SK-N-SH (cell line): ENCODE data around the gene PRMT2.

Experiments used
- CHD2 ChIP-seq: fragments of 150-350 bp; IDR thresholded peaks from 2 replicates; pipeline ENCODE4 v1.6.1; 2018; ENCODE audit warnings: low read length; ENCODE audit not compliant: partially characterized antibody
- CTCF ChIP-seq: fragments of 200-600 bp; sonication (generic); IDR thresholded peaks from 2 replicates; pipeline ENCODE4 v1.6.1; 2017; ENCODE audit warnings: antibody characterized with exemption, mild to moderate bottlenecking, moderate library complexity
- EZH2phosphoT487 ChIP-seq: fragments of 200-600 bp; sonication (generic); IDR thresholded peaks from 2 replicates; pipeline ENCODE4 v1.6.1; 2017; ENCODE audit warnings: low read depth, mixed run types, mild to moderate bottlenecking, antibody characterized with exemption, moderate library complexity, borderline replicate concordance
- POLR2AphosphoS5 ChIP-seq: IDR thresholded peaks from 2 replicates; pipeline ENCODE4 v1.6.1; 2012; ENCODE audit warnings: low read depth, low read length
- RCOR1 ChIP-seq: fragments of 150-350 bp; IDR thresholded peaks from 2 replicates; pipeline ENCODE4 v1.6.1; 2017; ENCODE audit warnings: antibody characterized with exemption, low read length
- TF ChIP-seq, protein P1 (sequence below): IDR thresholded peaks from 2 replicates; pipeline ENCODE4 v1.6.1; 2012; ENCODE audit warnings: mild to moderate bottlenecking, low read depth, low read length, moderate library complexity

DNA sequence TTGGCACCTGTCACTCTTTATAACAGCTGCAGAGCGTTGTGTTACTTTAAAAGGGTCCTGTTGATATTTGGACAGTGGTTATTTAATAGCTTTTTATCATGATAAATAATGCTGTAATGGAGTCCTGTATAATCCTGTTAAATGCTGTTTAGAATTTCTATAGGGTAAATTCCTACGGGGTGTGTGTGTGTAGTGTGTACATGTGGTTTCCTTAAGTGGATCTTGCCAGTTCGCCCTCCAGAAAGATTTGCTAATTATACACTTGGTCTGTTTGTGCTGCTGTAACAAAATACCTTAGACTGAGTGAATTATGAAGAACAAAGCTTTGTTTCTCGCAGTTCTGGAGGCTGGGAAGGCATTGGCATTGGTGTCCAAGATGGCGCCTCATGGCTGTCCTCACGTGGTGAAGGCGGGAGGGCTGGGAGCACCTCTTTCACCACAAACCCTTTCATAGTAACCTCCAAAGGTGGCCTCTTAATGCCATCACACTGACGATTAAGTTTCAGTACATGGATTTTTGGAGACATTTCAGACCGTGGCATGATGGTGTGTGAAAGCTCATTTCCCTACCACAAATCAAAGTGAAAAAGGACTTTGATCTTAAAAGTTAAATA is 11.2 kb downstream of the PRMT2 start:
- TF ChIP-seq CTCF = no peak
- no peak for TF ChIP-seq POLR2AphosphoS5
- TF ChIP-seq CHD2 = no peak
- no peak for TF ChIP-seq RCOR1
- TF ChIP-seq EZH2phosphoT487 = no peak
- TF ChIP-seq, protein P1, sequence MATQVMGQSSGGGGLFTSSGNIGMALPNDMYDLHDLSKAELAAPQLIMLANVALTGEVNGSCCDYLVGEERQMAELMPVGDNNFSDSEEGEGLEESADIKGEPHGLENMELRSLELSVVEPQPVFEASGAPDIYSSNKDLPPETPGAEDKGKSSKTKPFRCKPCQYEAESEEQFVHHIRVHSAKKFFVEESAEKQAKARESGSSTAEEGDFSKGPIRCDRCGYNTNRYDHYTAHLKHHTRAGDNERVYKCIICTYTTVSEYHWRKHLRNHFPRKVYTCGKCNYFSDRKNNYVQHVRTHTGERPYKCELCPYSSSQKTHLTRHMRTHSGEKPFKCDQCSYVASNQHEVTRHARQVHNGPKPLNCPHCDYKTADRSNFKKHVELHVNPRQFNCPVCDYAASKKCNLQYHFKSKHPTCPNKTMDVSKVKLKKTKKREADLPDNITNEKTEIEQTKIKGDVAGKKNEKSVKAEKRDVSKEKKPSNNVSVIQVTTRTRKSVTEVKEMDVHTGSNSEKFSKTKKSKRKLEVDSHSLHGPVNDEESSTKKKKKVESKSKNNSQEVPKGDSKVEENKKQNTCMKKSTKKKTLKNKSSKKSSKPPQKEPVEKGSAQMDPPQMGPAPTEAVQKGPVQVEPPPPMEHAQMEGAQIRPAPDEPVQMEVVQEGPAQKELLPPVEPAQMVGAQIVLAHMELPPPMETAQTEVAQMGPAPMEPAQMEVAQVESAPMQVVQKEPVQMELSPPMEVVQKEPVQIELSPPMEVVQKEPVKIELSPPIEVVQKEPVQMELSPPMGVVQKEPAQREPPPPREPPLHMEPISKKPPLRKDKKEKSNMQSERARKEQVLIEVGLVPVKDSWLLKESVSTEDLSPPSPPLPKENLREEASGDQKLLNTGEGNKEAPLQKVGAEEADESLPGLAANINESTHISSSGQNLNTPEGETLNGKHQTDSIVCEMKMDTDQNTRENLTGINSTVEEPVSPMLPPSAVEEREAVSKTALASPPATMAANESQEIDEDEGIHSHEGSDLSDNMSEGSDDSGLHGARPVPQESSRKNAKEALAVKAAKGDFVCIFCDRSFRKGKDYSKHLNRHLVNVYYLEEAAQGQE = no peak
